ENCODE measurements around the gene CALN1.

DNA sequence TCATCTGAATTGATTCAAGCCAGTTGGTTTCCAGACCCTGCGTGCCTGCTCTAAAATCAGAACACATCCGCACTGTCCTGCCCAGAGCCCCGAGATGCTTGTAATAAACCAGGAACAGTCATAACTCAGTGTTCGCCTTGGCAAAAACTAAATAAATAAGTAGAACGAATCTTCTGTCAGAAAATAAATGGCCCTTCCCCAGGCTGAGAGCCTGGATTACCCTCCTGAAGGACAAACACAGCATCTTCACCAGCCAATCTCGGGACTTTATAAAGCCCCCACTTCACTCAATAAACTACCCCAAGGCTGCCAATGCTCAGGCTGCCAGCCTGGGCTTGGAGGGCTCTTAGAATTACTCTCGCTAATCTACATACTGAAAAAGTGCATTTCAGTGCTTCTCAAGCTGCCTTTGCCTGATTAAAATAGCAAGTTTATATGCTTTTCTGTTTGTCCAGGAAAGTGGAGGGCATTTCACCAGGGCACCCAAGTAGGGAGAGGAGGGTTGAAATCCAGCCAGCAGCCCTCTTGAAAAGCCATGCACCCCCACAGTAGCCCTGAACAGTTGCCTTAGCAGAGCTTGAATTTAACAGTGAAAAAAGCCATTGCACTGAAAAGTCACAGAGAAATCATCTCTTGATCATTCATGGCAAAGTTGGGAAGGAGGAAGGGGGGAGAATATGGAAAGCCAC is 136.6 kb downstream of the CALN1 start:
- TF ChIP-seq EZH2 (IDR thresholded peaks at IDR 0.05; ENCODE audit: borderline replicate concordance, insufficient read depth, low read length, poor library complexity, severe bottlenecking): no peak
- TF ChIP-seq POLR2AphosphoS5 (IDR thresholded peaks at IDR 0.05): no peak
- TF ChIP-seq RAD21 (conservative IDR thresholded peaks at IDR 0.05): no peak
- TF ChIP-seq, protein P1, sequence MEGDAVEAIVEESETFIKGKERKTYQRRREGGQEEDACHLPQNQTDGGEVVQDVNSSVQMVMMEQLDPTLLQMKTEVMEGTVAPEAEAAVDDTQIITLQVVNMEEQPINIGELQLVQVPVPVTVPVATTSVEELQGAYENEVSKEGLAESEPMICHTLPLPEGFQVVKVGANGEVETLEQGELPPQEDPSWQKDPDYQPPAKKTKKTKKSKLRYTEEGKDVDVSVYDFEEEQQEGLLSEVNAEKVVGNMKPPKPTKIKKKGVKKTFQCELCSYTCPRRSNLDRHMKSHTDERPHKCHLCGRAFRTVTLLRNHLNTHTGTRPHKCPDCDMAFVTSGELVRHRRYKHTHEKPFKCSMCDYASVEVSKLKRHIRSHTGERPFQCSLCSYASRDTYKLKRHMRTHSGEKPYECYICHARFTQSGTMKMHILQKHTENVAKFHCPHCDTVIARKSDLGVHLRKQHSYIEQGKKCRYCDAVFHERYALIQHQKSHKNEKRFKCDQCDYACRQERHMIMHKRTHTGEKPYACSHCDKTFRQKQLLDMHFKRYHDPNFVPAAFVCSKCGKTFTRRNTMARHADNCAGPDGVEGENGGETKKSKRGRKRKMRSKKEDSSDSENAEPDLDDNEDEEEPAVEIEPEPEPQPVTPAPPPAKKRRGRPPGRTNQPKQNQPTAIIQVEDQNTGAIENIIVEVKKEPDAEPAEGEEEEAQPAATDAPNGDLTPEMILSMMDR (IDR thresholded peaks at IDR 0.05; ENCODE audit: poor library complexity, severe bottlenecking): no peak
- TF ChIP-seq, protein P2, sequence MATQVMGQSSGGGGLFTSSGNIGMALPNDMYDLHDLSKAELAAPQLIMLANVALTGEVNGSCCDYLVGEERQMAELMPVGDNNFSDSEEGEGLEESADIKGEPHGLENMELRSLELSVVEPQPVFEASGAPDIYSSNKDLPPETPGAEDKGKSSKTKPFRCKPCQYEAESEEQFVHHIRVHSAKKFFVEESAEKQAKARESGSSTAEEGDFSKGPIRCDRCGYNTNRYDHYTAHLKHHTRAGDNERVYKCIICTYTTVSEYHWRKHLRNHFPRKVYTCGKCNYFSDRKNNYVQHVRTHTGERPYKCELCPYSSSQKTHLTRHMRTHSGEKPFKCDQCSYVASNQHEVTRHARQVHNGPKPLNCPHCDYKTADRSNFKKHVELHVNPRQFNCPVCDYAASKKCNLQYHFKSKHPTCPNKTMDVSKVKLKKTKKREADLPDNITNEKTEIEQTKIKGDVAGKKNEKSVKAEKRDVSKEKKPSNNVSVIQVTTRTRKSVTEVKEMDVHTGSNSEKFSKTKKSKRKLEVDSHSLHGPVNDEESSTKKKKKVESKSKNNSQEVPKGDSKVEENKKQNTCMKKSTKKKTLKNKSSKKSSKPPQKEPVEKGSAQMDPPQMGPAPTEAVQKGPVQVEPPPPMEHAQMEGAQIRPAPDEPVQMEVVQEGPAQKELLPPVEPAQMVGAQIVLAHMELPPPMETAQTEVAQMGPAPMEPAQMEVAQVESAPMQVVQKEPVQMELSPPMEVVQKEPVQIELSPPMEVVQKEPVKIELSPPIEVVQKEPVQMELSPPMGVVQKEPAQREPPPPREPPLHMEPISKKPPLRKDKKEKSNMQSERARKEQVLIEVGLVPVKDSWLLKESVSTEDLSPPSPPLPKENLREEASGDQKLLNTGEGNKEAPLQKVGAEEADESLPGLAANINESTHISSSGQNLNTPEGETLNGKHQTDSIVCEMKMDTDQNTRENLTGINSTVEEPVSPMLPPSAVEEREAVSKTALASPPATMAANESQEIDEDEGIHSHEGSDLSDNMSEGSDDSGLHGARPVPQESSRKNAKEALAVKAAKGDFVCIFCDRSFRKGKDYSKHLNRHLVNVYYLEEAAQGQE (IDR thresholded peaks at IDR 0.05; ENCODE audit: borderline replicate concordance): no peak
- no peak for TF ChIP-seq EP300 (conservative IDR thresholded peaks at IDR 0.05; ENCODE audit: poor library complexity, severe bottlenecking)

All from neural cell (in vitro differentiated cells).